EL (cell line): ENCODE results near the gene DNAJC7.

Source experiments
- DNase-seq: peaks from one replicate; pipeline ENCODE4 v3.0.0-alpha.2; 2016

Gene DNAJC7

GRCh38 chr17:41974658-41975057 lies 42.6 kb downstream of the DNAJC7 start:
- no peak for DNase-seq

GRCh38 chr17:41974031-41974430 lies 43.2 kb downstream of the DNAJC7 start:
- no peak for DNase-seq

- no peak for DNase-seq
Observed at GRCh38 chr17:41973408-41973811, 43.8 kb downstream of the DNAJC7 start.

GRCh38 chr17:41972571-41973407 lies 44.5 kb downstream of the DNAJC7 start:
- no peak for DNase-seq

GRCh38 chr17:41971721-41972523 lies 45.3 kb downstream of the DNAJC7 start:
- DNase-seq, result no peak

- no peak for DNase-seq
Observed at GRCh38 chr17:41970901-41971331, 46.3 kb downstream of the DNAJC7 start.

- DNase-seq, result no peak
Observed at GRCh38 chr17:41968676-41969075, 48.6 kb downstream of the DNAJC7 start.

GRCh38 chr17:41967921-41968578 lies 49.2 kb downstream of the DNAJC7 start:
- no peak for DNase-seq

- peak; percentile 31 for DNase-seq
Observed at GRCh38 chr17:41967141-41967920, 49.9 kb downstream of the DNAJC7 start.

GRCh38 chr17:41966463-41967140 lies 50.6 kb downstream of the DNAJC7 start, which contains the start of gene CNP:
Gene CNP (plus strand): TSS chr17:41966795. CDS start chr17:41966885, 90 bp downstream.
- DNase-seq, result peak; percentile 91

GRCh38 chr17:41965694-41966462 lies 51.4 kb downstream of the DNAJC7 start:
- DNase-seq, result peak; percentile 49

GRCh38 chr17:41962768-41963434 lies 54.3 kb downstream of the DNAJC7 start:
- DNase-seq, result peak; percentile 65

GRCh38 chr17:41962111-41962510 lies 55.1 kb downstream of the DNAJC7 start:
- DNase-seq, result no peak

- DNase-seq, result peak; percentile 52
Observed at GRCh38 chr17:41959336-41960095, 57.7 kb downstream of the DNAJC7 start.

- DNase-seq, result no peak
Observed at GRCh38 chr17:41959030-41959335, 58.3 kb downstream of the DNAJC7 start.

- no peak for DNase-seq
Observed at GRCh38 chr17:41957869-41958439, 59.3 kb downstream of the DNAJC7 start.

GRCh38 chr17:41957031-41957868 lies 60.0 kb downstream of the DNAJC7 start:
- DNase-seq, result peak; percentile 52

- no peak for DNase-seq
Observed at GRCh38 chr17:41956522-41956921, 60.7 kb downstream of the DNAJC7 start.
